Measurements from ENCODE around the gene RBM10. TPM values are rescaled to one million over a fixed set of nuclear protein-coding genes. Genes with fewer than 3 reads are reported as not detected.

The RBM10 gene
- total and polyA plus RNA-seq, 2 of the 13 experiments (the other 11 are each of a cell fraction or from before 2014, with no cell fraction given): 15.9 to 43.1 TPM

DNA sequence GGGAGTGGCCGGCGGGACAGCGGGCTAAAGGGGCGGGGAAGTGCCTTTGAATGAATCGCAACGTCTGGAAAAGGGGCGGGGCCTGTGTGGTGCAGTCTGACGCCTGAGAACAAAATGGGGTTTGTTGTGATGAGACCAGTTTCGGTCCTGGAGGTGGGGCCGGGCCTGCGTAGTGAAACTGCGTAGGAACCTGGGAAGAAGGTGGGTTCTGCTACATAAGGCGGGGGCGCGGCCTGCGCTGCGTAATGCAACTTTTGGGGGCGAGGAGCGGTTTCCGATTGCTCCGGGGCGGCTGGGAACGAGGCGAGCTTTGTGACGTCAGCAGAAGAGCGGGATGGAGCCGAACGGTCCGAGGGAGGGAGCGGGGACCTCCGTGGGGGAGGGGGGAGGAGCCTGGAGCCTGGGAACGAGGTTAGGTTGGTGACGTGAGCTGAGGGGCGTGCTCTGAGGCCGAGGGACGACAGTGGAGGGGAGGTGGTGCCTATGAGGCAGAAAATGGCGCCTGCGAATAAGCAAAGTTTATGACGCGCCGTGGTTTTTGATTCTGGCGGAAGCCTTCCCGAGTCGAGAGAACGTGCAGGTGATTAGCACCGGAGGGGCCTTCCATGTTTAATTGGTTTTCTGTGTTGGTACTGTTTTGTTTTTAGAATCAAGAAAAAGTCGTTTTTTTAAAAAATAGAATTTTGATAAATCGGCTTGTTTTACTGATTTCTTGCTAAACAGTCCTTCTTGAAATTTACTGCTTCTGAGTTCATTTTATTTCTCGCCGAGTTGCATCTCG, 88.5 kb downstream of the RBM10 start (continued):
- 0 out of 2 replicates have a peak, but pooled peaks have one; percentile 8 for TF ChIP-seq MEIS2 (CRISPR knock-in tag; IDR thresholded peaks at IDR 0.05)
- no peak for TF ChIP-seq ZSCAN5A (CRISPR knock-in tag; IDR thresholded peaks at IDR 0.05; ENCODE audit: borderline replicate concordance)
- no peak for TF ChIP-seq ZNF737 (CRISPR knock-in tag; IDR thresholded peaks at IDR 0.05; ENCODE audit: borderline replicate concordance)
- TF ChIP-seq, protein P1, sequence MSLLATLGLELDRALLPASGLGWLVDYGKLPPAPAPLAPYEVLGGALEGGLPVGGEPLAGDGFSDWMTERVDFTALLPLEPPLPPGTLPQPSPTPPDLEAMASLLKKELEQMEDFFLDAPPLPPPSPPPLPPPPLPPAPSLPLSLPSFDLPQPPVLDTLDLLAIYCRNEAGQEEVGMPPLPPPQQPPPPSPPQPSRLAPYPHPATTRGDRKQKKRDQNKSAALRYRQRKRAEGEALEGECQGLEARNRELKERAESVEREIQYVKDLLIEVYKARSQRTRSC (CRISPR knock-in tag; IDR thresholded peaks at IDR 0.05; ENCODE audit: low read depth): no peak
- no peak for TF ChIP-seq FIP1L1 (IDR thresholded peaks at IDR 0.05; ENCODE audit: borderline replicate concordance, insufficient read depth, low read depth, low read length)
- no peak for TF ChIP-seq FOXK2 (IDR thresholded peaks at IDR 0.05)
- no peak for TF ChIP-seq NCOA5 (CRISPR knock-in tag; IDR thresholded peaks at IDR 0.05)

GRCh38 chrX:47234583-47234982, 89.6 kb downstream of the RBM10 start:
- Histone ChIP-seq H3K4me2 (ENCODE audit: low read depth, low read length) (peak overlapping the region; percentile 60; the same call in 1 of the 2 replicates), H3K79me2 (ENCODE audit: insufficient read depth, low read length) (peaks cover 29% of the 10 kb centered on the region), H2AFZ (ENCODE audit: low read length) (no peak overlapping the region), H3K27ac (ENCODE audit: extremely low read length, insufficient read depth, low read length) (peak overlapping the region; percentile 90), H3K4me1 (ENCODE audit: insufficient read depth, low read length) (peaks cover 41% of the 10 kb centered on the region), H3K27me3 (ENCODE audit: control insufficient read depth in 1 of 2, insufficient read depth in 2 of 2, low read length in 2 of 2) (no peaks in the 10 kb centered on the region; a peak in 1 of 5 replicates), H3K9me3 (ENCODE audit: low read length) (no peaks in the 10 kb centered on the region), H3K36me3 (replicated peaks in 1 of 2; ENCODE audit: control insufficient read depth in 1 of 2, insufficient read depth in 2 of 2, low read length in 2 of 2) (peaks cover 1 to 5% of the 10 kb centered on the region in 2 experiments; a peak in 3 of 5 replicates), H4K20me1 (ENCODE audit: insufficient read depth, low read length) (no peaks in the 10 kb centered on the region), H3K9ac (ENCODE audit: insufficient read depth, low read depth, low read length) (no peak overlapping the region; the same call in 1 of the 2 replicates), H3K4me3 (replicated peaks in 1 of 3; ENCODE audit: insufficient read depth in 1 of 3, low read depth in 2 of 3, low read length in 3 of 3) (peak overlapping the region; percentile 67 to 73 (median 69); a peak in 5 of 6 replicates)
- FAIRE-seq (no peak), ATAC-seq (no peak), DNase-seq (ENCODE audit: low spot score) (no peak)
- intact Hi-C loops (cut with micrococcal nuclease; ENCODE audit: unreplicated experiment) (loop anchor here (10.0 kb wide), 1 partner anchor 80 kb away; no protein-coding TSS in a partner anchor), in situ Hi-C loops (cut with HindIII; ENCODE audit: extremely low pct_ligation_motif_present, low pct_unique_long_range_greater_than_20kb) (no loop called here)
- POLR2A ChIA-PET: interaction anchor here (0.9 kb wide), 1 partner anchor 17 kb away, joined by 4 read pairs; no protein-coding TSS in a partner anchor
- no TSS peak for BruUV-seq (replicated peaks)
- CTCF ChIA-PET (ENCODE audit: low intra/inter-chr PET ratio, low total read pairs): no interaction called here
- WGBS (ENCODE audit: low lambda C conversion rate): 78% methylated on average over 3 of the region's 3 CpGs
- TF ChIP-seq ZNF562 (CRISPR knock-in tag; IDR thresholded peaks at IDR 0.05; ENCODE audit: borderline replicate concordance) (no peak), HMGXB4 (CRISPR knock-in tag; IDR thresholded peaks at IDR 0.05; ENCODE audit: borderline replicate concordance in 1 of 2, low read depth in 1 of 2) (no peak), ZHX1 (CRISPR knock-in tag; IDR thresholded peaks at IDR 0.05; ENCODE audit: low read depth) (no peak), REXO4 (CRISPR knock-in tag; IDR thresholded peaks at IDR 0.05; ENCODE audit: borderline replicate concordance) (no peak)
- TF ChIP-seq, protein P2, sequence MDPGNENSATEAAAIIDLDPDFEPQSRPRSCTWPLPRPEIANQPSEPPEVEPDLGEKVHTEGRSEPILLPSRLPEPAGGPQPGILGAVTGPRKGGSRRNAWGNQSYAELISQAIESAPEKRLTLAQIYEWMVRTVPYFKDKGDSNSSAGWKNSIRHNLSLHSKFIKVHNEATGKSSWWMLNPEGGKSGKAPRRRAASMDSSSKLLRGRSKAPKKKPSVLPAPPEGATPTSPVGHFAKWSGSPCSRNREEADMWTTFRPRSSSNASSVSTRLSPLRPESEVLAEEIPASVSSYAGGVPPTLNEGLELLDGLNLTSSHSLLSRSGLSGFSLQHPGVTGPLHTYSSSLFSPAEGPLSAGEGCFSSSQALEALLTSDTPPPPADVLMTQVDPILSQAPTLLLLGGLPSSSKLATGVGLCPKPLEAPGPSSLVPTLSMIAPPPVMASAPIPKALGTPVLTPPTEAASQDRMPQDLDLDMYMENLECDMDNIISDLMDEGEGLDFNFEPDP (CRISPR knock-in tag; conservative IDR thresholded peaks at IDR 0.05): no peak

All from HepG2 (cell line).